Activated B cell treated with CpG ODN at 0.5 μM for 24 hours (primary cell): ENCODE results near the gene AKT1S1. TPM values are rescaled to one million over a fixed set of nuclear protein-coding genes. Genes with fewer than 3 reads are reported as not detected.

Experiments used
- ATAC-seq: fragments of 200-7000 bp; cut with Tn5 transposase; one replicate; pipeline ENCODE4 v1.10.0; 2021; ENCODE audit warnings: low read depth, mild to moderate bottlenecking, moderate library complexity
- CTCF ChIA-PET: fragments of 350-600 bp; sonication (Branson Sonifier 250); formaldehyde crosslinking; loops from one replicate; lab custom pipeline; 2021; ENCODE audit warnings: antibody characterized with exemption; lab: Charles Lee
- POLR2A ChIA-PET: fragments of 350-600 bp; sonication (Branson Sonifier 250); formaldehyde crosslinking; loops from one replicate; lab custom pipeline; 2021; ENCODE audit warnings: antibody characterized with exemption; lab: Charles Lee
- DNase-seq: peaks from one replicate; pipeline ENCODE4 v3.0.0; 2022
- H3K27ac Mint-ChIP-seq: one replicate; pipeline ENCODE4 v1.8.0; 2020; ENCODE audit warnings: mixed read lengths
- H3K27me3 Mint-ChIP-seq: one replicate; pipeline ENCODE4 v1.8.0; 2021; ENCODE audit warnings: mixed read lengths
- H3K36me3 Mint-ChIP-seq: one replicate; pipeline ENCODE4 v1.8.0; 2021; ENCODE audit warnings: low read depth, mixed read lengths
- H3K4me1 Mint-ChIP-seq: one replicate; pipeline ENCODE4 v1.8.0; 2021; ENCODE audit warnings: mixed read lengths
- H3K4me3 Mint-ChIP-seq: one replicate; pipeline ENCODE4 v1.8.0; 2020; ENCODE audit warnings: mild to moderate bottlenecking, mixed read lengths
- H3K9me3 Mint-ChIP-seq: one replicate; pipeline ENCODE4 v1.8.0; 2020; ENCODE audit warnings: mixed read lengths
- CTCF ChIP-seq: fragments of 200-600 bp; IDR thresholded peaks from one replicate; pipeline ENCODE4 v1.8.0; 2022; ENCODE audit warnings: antibody characterized with exemption, mild to moderate bottlenecking
- intact Hi-C: fragments of 100-400 bp; cut with micrococcal nuclease; formaldehyde crosslinking; loops from one replicate; pipeline ENCODE4 v1.15.1; 2024
- total RNA-seq: library from RNA; stranded (reverse); gene quantifications from 2 replicates; pipeline ENCODE4 v1.2.3, GENCODE V29; 2022

The AKT1S1 gene
- total RNA-seq, 1 donor from 2014 or later = 28.7 TPM

GRCh38 chr19:49854378-49855263 lies 22.5 kb downstream of the AKT1S1 start:
- CTCF ChIA-PET = no interaction called here
- ATAC-seq = no peak

GRCh38 chr19:49853852-49854377 lies 23.2 kb downstream of the AKT1S1 start:
- no peaks in the 10 kb centered on the region for H3K27me3 Mint-ChIP-seq
- H3K4me1 Mint-ChIP-seq = peaks cover 40% of the 10 kb centered on the region
- ATAC-seq (no peak), DNase-seq (no peak)
- peak overlapping the region; percentile 24 for H3K4me3 Mint-ChIP-seq
- peak overlapping the region; percentile 43 for H3K27ac Mint-ChIP-seq
- intact Hi-C loops = no loop called here
- TF ChIP-seq CTCF = no peak
- POLR2A ChIA-PET = interaction anchor here (0.5 to 2.2 kb wide), 9 partner anchors 8 to 240 kb away, joined by 3 to 9 read pairs (median 5); partner anchors contain the start of genes AKT1S1, FUZ, PNKP and TBC1D17
- CTCF ChIA-PET = no interaction called here
- peaks cover 35% of the 10 kb centered on the region for H3K36me3 Mint-ChIP-seq
- H3K9me3 Mint-ChIP-seq = peaks cover 2% of the 10 kb centered on the region

More at GRCh38 chr19:49854378-49855263, 22.5 kb downstream of the AKT1S1 start:
- H3K27me3 Mint-ChIP-seq = no peaks in the 10 kb centered on the region
- POLR2A ChIA-PET = interaction anchor here (0.5 to 2.2 kb wide), 7 partner anchors 9 to 75 kb away, joined by 3 to 9 read pairs (median 5); partner anchors contain the start of genes AKT1S1, FUZ, PNKP and TBC1D17
- no peak for DNase-seq
- H3K36me3 Mint-ChIP-seq = peaks cover 39% of the 10 kb centered on the region
- no peak overlapping the region for H3K4me3 Mint-ChIP-seq
- no peak for TF ChIP-seq CTCF
- H3K27ac Mint-ChIP-seq = no peak overlapping the region
- H3K4me1 Mint-ChIP-seq = peaks cover 36% of the 10 kb centered on the region
- H3K9me3 Mint-ChIP-seq = no peaks in the 10 kb centered on the region
- intact Hi-C loops = no loop called here

- H3K27me3 Mint-ChIP-seq = no peaks in the 10 kb centered on the region
- peaks cover 51% of the 10 kb centered on the region for H3K4me1 Mint-ChIP-seq
- H3K4me3 Mint-ChIP-seq = peak overlapping the region; percentile 83
- peaks cover 23% of the 10 kb centered on the region for H3K36me3 Mint-ChIP-seq
- H3K27ac Mint-ChIP-seq = peak overlapping the region; percentile 22
- intact Hi-C loops = no loop called here
- no peak for TF ChIP-seq CTCF
- ChIA-PET CTCF (no interaction called here), POLR2A (interaction anchor here (0.8 to 2.9 kb wide), 5 partner anchors 9 to 25 kb away, joined by 4 to 62 read pairs (median 6); partner anchors contain the start of genes AKT1S1, PNKP and TBC1D17)
- DNase-seq (no peak), ATAC-seq (no peak)
- H3K9me3 Mint-ChIP-seq = peaks cover 2% of the 10 kb centered on the region
Measured at GRCh38 chr19:49852631-49853126, 24.5 kb downstream of the AKT1S1 start.

GRCh38 chr19:49851456-49852259 lies 25.5 kb downstream of the AKT1S1 start:
- Mint-ChIP-seq H3K27ac (peak overlapping the region; percentile 79), H3K36me3 (peaks cover 16% of the 10 kb centered on the region), H3K4me3 (peak overlapping the region; percentile 83), H3K9me3 (peaks cover 2% of the 10 kb centered on the region), H3K4me1 (peaks cover 53% of the 10 kb centered on the region), H3K27me3 (no peaks in the 10 kb centered on the region)
- DNase-seq = peak; percentile 35
- CTCF ChIA-PET = no interaction called here
- POLR2A ChIA-PET = interaction anchor here (0.5 to 2.9 kb wide), 12 partner anchors 8 to 1698 kb away, joined by 3 to 62 read pairs (median 8); partner anchors contain the start of genes AKT1S1, AP2A1, ATF5 and FUZ
- peak; percentile 8 for ATAC-seq
- TF ChIP-seq CTCF = no peak
- intact Hi-C loops = loop anchor here (1.0 kb wide), 1 partner anchor 78 kb away; the partner anchor contains the start of genes ATF5 and NUP62
